Stimulated activated CD4-positive, alpha-beta T cell treated with anti-CD3 and anti-CD28 coated beads, Interleukin-1b, Interleukin-23, amount 100 ng/mL, for 48 hours (primary cell): ENCODE results near the gene SESTD1.
"Not testable (repeated sequence)": the region's sequence is repeated elsewhere in the genome, so short reads cannot be mapped to it uniquely, and the experiment has no call there.

ENCODE experiments used
- DNase-seq: peaks from one replicate; pipeline ENCODE4 v3.0.0-alpha.2; 2020

The SESTD1 gene

DNA sequence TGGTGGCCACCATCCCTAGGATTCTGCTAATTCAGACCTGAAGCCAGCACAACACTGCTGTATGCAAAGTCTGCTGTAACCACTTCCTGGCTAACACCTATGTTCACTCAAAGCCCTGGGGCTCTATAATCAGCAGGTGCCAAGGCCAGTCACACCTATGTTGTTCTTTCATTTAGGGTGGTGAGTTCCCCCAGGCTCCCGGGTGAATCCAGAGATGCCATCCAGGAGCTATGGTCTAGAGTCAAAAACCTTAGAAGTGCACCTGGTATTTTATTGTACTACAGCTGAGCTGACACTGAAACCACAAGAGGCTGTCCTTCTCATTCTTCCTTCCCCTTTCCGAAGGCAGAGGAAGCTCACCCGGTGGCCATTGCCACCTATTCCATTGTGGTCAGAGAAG lies 168.5 kb downstream of the SESTD1 start:
- no peak for DNase-seq

DNA sequence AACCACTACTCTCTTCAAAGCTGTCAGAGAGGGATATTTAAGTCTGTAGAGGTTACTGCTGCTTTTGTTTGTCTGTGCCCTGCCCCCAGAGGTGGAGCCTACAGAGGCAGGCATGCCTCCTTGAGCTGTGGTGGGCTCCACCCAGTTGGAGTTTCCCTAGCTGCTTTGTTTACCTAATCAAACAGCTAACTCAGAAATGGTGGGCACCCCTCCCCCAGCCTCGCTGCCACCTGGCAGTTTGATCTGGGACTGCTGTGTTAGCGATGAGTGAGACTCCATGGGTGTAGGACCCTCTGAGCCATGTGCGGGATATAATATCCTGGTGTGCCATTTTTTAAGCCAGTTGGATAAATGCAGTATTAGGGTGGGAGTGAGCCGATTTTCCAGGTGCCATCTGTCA lies 171.7 kb downstream of the SESTD1 start:
- not testable (repeated sequence) for DNase-seq

DNA sequence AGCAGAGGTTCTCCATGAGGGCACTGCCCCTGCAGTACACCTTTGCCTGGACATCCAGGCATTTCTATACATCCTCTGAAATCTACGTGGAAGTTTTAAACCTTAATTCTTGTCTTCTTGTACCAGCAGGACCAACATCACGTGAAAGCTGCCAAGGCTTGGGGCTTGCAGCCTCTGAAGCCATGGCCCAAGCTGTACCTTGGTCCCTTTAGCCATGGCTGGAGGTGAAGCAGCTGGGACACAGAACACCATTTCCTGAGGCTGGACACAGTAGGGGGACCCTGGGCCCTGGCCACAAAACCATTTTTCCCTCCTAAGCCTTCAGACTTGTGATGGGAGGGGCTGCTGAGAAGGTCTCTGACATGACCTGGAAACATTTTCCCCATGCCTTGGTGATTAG lies 181.9 kb downstream of the SESTD1 start:
- no peak for DNase-seq

DNA sequence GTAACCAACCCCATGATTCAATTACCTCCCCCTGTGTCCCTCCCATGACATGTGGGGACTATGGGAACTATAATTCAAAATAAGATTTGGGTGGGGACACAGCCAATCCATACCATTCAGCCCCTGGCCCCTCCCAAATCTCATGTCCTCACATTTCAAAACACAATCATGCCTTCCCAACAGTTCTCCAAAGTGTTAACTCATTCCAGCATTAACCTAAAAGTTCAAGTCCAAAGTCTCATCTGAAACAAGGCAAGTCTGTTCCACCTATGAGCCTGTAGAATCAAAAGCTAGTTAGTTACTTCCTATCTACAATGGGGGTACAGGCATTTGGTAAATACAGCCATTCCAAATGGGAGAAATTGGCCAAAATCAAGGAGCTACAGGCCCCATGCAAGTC lies 182.7 kb downstream of the SESTD1 start:
- DNase-seq = no peak

DNA sequence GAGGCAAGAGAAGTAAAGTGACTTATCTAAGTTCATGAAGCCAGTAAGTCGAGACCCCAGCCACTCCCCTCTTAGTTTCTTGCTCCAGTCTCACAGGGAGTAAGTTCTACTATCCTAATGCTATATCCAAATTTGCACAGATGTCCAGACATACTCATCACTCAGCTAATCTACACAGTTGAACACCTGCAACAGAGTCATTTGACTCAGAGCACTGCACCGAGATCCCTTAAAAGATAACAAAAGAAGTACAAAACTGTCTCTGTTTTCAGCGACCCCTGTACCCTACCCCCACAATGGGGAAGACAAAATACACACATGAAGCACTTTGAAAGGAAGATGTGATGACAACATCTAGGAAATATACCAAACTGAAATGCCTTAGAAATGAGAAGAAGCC lies 192.1 kb downstream of the SESTD1 start:
- DNase-seq = no peak

DNA sequence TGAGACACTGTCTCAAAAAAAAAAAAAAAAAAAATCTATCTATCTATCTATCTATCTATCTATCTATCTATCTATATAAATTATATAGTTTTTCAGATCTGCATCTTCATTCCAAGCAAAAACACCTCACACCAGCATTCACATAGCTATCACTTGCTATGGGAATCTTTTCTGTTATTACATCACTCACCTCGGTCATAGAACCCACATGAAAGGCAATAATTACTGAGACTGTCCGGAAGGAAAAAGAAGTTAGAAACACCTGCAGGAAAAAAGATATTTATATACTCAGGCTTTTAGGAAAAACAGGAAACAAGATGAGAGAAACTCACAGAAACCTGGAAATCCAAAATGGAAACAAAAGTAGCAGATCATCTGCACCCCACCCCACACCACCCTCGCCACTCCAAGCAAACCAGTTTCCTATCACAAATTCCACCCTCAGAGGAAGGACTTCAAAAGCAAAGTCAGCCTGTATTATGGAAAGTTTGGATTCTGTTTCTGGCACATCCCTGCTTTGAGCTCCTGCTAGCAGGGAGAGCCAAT lies 192.7 kb downstream of the SESTD1 start:
- DNase-seq = no peak

DNA sequence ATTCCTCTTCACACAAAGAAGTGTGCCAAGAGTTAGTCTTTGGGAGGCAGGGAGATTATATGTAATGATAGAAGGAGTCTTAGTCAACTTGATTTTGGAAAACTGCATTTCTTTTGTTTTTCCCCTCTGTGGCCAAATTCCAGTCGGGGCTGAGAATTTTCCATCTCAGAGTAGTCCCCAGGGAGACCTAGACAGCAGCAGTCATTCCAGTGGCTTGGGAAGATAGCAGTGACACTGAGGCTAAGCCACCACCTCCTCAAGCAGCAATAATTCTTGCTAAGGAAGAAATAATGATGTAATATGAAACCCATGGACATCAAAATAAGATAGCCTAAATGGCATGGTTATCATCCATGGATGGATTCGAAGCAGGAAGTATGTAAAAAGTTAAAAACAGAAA lies 193.7 kb downstream of the SESTD1 start:
- no peak for DNase-seq

DNA sequence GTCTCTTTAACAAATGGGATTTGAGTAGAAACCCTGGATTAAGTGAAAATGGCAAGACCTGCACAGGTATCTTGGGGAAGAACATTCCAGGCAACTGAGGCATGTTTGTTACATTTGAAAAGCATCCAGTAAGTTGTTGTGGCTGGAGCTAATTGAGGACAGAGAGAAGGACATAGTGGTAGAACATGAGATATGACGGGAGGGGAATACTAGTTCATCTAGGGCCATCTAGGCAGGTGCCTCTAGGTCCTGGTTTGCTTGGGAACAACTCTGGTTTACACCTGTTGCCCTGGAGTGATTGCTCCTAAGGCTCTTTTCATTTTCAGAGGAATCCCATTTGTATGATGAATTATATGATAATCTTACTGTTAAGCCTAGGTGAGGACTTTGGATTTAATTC lies 194.9 kb downstream of the SESTD1 start:
- no peak for DNase-seq

DNA sequence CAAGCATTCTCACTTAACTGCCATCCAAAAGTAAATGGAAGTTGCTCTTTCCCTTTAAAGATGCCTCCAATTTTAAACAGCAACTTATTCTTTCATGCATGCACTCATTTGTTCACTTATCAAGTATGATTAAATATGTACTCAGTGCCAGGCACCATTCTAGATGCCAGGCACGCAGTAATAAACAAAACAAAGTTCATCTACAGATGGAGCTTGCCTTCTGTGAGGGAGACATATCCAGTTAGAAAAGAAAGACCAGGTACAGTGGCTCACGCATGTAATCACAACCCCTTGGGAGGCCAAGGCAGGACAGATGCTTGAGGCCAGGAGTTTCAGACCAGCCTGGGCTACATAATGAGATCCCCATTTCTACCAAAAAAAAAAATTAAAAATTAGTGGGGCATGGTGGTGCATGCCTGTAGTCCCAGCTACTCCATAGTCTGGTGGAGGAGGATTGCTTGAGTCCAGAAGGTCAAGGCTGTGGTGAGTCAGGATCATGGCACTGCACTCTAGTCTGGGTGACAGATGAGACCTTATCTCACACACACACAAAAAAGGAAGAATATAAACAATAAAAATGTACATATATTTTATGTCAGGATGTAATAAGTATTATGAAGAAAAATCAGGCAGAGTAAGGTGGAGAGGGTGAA lies 195.5 kb downstream of the SESTD1 start:
- no peak for DNase-seq

DNA sequence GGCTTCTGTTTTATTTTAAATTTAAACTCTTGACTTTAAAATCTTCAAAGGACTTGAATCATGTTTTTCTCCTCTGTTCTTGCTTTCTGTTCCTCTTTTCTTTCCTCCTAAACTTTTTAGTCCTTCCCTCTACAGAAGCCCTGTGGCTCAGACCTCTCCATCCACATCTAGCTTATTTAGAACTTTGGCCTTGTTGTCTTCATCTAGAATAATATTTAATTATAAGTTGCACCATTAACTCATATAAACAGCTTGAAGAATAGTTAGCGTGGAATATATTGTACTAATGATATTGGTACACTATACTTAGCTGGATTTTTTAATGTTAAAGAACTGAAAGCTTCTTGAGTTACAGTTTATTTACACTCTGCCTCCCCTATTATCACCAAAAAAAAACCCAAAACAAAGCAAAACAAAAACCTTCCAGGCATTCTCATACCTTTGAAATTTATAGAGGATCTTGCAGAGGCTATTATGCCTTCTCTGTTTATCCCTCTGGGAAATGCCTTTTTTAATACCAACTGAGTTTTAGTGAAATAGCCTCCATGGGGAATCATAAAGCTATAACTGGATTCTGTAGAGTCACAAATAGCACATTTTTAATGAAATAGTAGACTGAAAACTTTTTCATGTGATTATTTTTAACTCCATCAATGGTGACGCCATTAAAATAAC lies 205.5 kb downstream of the SESTD1 start:
- no peak for DNase-seq

DNA sequence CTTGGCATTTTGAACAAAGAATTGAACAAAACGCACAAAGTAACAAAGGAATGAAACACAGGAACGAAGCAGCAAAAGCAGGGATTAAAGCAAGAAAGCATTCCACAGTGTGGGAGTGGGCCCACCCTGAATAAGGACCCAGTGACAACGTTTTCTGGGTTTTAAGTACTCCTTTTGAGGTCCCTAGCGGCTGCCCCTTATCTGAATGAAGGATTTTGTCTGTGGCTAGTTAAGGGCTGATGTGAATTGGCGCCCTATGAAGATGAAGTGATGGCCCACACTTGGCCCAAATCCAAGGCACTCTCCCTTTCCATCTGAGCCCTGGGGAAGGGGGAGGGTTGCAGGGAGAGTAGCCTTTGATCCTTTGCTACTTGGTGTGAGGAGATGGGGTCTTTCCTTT lies 206.9 kb downstream of the SESTD1 start:
- no peak for DNase-seq

DNA sequence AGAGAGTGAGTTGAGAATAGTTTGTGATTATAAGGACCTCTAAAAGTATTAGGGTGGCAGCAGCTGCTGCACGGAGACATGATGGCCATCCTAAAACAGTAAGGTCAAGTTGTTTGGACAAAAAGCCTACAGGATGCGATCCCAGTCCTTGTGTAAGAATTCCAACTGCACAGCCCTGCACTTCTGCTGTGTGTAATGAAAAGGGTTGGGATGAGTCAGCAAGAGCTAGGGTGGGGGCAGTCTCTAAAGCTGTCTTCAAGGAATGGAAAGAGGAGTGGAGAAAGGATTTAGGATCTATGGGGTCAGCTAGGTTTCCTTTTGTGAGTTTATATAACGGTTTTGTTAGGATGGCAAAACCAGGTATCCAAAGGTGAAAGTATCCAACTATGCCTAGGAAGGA lies 211.1 kb downstream of the SESTD1 start:
- not testable (repeated sequence) for DNase-seq
